Measurements from ENCODE around the gene CEMP1.

Gene CEMP1

DNA sequence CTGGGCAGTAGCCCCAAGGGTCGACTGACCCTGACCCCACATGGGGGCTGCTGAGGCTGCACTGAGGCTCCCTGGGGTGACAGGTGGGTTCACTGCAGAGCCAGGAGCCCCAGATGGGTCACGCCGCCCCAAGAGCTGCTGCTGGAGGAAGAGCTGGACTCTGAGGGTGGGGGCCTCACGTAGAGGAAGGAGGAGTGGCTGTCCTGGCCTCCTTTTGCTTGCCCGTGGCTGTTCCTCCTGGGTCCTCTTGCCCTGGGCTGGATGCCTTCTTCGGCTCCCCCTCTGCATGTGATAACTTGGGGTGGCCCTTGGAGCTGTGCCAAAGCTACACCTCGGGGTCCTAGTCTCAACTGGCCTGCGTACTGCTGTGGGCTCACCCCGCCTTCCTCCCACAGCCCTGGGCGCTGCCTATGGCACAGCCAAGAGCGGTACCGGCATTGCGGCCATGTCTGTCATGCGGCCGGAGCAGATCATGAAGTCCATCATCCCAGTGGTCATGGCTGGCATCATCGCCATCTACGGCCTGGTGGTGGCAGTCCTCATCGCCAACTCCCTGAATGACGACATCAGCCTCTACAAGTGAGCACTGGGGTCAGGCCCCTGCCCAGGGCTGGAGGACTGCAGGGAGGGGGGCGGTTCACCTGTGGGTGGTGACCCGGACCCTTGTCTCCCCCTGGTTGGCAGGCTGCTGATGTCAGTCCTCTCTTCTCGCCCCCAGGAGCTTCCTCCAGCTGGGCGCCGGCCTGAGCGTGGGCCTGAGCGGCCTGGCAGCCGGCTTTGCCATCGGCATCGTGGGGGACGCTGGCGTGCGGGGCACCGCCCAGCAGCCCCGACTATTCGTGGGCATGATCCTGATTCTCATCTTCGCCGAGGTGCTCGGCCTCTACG, 12.1 kb downstream of the CEMP1 start:
- no peak for DNase-seq

DNA sequence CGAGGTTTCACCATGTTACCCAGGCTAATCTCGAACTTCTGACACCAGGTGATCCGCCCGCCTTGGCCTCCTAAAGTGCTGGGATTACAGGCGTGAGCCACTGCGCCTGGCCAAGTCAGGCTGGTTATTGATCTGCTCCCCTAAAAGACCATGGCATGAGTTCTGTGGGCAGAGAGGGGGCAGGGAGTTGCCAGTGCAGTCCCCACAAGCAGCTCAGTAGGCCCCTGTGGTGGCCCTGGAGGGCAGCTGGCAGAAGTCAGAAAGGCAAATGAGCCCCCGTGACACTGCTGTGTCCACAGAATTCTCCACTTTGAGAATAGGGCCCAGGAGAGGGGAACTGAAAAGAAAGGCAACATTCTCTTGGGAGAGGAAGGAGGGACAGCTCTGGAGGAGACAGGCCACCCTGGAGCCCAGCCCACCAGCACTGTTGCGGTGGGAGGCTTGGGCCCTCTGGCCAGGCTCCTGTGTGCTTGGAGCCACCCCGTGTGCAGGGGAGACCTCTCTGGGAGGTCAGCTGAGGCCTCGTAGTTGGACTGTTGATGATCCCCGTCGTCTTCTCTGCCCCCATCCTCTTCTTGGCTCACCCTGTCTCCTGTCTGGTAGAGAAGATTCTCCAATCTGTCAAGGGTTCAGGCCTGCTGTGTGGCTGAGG, 13.1 kb downstream of the CEMP1 start:
- DNase-seq, result no peak

DNA sequence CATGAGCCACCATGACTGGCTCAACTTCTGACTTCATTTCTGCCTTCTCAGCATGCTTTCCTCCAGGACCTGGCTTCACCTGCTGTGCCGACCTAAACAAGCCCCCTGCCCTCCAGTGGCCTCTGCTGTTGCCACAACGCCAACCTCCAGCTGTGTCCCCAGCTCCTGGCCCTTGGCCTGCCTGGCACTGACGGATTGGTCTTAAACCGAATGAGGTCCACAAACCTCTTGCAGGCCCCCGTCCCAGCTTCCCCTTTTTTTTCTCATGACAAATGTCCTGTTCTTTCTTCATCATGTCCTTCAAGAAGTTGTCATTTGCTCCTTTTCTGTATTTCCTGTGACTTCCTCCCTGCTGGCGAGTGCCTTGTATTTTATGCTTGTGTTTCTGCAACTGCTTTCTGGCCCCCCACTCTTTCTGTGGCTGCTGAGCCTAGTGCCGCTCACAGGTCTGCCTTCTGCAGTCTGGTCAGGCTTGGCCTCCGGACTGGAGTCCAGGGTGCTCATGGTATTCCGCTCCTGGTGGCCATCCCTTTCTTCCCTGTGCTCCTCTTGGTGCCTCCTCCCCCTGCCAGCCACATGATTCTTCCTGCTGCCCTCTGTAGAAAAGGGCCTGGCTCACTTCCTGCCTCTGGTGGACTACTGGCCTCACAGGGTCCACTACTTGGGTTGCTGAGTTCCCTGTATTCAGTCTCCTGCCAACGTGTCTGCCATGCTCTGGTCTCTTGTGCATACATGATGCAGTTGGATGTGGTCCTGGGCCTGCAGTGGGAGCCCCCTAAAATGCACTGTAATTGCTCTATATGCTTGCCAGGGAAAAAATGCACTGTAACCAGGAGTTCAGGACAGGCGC, 14.6 kb downstream of the CEMP1 start:
- DNase-seq, result peak; percentile 82 to 86

DNA sequence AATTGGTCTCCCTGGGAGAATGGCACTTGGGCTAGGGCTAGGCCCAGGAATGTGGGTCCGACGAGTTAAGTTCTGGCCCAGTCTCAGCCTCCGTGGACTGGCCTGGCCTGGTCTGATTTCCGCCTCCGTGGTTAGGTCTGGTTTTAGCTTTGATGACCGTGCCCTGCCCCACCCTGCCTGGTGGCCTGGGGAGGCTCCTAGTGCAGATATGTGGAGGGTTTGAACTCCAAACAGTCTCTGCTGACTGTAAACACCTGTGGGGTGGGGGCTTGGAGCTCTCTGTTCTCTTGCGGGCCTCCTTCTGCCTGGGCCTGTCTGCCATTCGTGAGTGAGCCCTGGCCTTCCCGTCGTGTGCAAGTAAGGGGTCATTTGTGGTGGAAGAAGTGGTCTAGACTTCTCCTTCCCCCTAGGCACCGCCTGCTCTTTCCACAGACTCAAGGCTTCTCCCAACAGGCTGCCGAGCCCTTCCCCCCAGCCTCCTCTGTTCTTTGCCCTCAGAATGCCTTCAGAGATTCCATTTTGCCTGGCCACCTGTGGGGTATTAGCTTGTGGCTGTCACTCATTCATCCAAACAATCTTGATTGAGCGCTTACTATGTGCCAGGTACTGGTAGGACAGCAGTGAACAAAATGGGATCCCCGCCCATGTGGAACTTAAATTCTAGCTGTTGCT, 15.9 kb downstream of the CEMP1 start:
- DNase-seq, result peak; percentile 25 to 41

DNA sequence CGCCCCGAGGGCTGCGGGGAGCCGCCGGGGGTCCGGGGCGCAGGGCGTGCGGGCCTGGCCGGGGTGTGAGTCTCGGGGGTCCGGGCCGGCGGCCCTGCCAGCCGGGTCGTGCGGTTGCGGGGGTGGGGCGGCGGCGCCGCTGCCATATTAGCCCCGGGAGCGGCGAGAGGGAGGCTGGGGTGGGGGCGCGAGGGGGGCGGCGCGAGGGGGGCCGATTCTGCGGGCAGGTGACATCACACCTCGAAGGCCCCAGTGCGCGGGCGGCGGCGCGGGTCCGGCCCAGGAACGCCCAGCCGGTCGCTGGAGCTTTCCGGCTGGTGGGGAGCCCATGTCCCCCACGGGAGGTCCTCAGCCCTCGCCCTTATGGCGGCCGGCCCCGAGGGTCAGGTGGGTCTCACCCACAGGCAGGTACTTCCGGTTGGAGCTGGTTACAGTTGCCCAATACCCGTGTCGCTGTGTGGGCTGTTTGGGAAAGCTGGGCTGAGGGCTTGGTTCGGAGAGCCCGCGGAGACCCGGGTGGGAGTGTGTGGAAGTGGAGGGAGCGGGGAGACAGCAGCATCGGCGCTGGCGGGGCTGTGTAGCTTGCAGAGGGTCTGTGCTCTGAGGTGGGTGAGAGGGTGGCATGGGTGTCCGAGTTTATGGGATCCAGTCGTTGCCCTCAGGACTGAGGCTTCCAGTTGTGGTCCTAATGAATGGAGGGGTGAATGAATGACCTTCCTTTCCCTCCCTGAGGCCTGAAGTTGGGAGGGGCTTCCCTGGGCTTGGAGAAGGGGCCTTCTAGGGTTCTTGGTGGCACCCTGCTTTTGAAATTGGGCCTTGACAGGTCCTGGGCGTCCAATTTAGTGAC, 16.7 kb downstream of the CEMP1 start:
- DNase-seq, result no peak

DNA sequence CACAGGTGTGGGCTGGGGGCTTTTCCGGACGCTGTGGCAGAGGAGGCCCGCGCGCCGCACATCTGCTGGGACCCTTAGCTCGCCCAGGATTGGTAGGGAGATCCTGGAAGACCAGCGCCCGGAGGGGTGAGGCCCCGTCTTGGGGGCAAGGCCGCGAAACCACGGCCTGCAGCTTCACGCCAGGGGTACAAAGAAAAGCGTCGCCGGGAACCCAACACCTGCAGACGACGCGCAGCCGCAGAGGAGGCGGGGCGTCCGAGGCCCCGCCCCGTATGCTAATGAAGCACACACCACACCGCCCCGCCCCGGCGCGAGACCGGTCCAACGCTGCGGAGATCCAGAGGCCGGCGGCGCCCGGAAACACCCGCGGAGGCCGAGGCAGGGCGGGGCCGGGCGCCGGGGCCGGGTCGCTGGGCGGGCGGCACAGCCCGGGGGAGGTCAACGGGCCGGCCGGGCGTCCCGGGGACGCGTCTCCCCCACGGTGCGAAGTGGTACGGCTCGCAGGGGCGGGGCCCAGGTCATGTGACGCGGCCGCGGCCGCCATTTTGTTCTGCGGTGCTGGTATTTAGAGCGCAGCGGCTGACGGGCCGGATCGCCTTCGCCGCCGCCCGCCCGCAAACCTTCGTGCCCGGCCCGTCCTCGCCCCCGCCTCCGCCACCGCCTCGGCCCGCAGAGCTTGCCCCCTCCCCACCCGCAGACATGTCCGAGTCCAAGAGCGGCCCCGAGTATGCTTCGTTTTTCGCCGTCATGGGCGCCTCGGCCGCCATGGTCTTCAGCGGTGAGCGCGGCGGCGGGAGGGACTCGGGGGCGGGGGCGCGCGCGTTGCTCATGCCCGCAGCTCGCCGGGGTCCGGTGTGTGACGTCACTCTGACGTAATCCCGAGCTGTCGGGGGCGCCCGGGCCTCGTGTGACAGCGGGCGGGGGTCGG, 17.5 kb downstream of the CEMP1 start, which contains the start of gene ATP6V0C:
Gene ATP6V0C (plus strand): TSS at position 548 of the 928 bp plus-strand sequence. CDS start 152 bp downstream, at position 700.
- DNase-seq, result peak; percentile 59 to 92

DNA sequence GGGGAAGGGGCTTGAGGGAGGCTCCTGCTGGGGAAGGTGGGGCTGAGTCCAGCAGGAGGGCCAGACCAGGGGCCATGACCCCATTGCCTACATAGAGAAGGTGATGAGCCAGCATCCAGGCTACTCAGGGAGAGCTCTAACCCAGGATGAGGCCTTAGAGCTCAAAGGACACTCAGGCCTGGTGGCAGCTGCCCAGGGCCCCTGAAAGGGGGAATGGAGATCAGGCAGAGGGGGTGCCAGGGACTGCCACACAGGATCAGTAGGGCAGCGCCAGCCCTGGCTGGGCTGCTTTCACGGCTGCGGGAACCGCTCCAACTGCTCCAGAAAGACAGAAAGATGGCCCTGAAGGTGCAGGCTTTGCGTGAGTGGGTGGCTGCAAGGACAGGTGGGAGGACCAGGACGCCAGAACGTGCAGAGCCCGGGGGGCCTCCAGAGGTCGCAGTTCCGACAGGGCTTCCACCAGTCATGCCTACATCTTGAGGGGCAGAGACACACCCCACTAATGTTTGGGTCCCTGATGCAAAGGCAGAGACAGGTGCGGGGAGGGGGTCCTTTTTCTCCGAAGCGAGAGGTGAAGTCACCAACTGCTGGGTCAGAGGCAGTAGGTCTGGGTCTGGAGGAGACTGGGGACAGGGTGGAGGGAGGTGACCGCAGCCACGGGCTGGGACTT, 18.3 kb downstream of the CEMP1 start:
- no peak for DNase-seq

DNA sequence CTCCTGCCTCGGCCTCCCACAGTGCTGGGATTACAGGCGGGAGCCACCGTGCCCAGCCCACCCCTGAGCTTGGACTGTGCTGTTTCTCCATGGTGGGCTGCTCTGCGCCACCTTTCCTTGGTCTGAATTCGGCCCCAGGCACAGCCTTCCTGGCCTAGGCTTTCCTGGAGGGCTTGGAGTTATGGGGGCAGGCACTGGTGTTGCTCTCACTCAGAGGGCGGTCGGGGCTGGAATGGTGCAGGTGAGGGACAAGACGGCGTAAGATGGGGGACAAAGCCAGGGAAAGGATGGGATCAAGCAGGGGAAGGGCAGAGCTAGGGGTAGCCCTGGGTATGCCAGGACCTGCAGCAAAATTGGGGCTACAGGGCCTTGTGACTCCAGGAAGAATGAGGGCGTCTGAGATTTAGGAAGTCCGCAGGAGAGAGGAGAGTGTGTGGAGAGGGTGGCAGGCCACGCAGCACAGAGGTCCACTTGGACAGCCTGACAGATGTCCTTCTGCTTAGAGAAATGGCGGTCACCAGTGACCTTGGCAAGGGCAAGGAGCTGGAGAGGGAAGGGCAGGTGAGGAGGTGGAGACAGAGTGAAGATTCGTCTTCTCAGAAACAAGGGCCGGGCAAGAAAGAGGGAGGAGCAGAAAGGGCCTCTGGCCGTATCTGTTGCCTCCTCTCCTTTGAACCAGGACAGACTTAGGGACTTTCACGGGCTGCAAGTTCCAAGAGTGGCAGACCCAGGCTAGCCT, 19.0 kb downstream of the CEMP1 start:
- no peak for DNase-seq

DNA sequence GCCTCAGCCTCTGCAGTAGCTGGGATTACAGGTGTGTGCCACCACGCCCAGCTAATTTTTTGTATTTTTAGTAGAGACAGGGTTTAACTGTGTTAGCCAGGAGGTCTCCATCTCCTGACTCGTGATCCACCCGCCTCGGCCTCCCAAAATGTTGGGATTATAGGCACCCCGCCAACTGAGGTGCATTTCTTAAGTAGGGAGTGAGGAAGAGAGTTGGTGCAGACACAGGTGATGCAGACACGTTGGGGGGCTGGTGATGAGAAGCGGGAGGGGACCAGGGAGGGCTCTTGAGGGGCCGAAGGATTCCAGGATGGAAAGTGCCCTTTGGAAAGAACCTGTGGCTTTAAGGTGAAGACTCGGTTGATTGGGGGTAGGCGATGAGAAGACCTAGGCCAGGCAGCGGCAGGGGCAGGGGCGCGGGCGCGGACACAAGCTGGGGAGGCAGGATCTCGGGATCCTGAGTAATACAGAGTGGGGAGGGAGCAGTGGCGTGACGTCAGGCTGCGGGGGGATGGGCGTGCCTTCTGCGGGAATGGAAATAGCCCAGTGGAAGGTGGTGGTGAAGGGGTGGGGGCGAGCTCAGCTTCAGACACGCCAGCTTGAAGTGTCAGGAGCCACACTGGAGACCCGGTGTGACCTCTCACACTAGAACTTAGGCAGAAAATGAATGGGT, 19.9 kb downstream of the CEMP1 start:
- no peak for DNase-seq

DNA sequence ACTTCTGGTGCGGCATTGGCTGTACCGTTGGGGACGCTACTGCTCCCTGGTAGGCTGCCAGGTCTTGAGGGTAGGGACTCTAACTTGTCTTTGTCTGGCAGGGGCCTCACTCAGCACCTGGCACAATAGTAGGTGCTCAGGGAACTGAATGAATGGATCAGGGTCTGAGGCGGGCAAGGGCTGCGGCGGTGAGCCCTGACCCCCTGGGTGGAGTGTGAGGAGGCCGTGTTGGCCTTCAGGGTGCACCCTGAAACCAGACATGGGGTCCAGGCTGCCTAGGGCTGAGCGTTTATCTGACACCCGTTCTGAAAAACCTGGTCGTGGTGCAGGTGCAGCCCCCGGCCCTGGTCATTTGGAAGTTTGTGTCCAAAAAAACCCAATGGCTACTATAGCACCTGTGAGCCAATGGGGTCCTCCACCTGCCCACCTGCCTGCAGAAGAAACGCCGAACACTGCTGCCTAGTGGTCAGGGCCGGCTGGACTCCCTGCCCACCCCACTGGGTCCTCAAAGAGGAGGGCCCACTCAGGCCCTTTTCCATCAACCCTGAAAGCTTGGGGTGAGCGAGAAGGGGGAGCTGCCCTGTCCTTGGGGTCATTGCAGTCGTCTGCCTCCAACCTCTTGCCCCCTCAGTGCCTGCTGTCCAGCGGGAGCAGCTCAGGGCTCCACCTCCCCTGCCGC, 22.3 kb downstream of the CEMP1 start:
- DNase-seq, result no peak

DNA sequence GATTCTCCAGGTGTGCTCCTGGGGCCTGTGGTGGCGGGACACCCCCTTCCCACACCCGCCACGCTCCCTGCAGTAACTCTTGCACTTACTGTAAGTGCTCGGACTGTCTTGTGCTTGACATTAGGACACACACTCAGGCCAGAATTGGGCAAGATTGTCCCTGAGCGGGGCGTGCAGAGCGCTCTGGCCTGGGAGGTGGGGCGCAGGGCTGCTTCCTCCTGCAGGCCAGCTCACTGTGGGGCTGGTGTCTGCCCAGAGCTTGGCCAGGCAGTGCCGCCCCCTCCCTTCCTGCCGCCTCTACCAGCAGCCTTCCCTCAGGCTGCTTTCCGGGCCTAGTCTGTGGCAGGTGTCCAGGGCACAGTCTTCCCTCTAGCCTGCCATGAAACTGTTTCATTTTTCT, 23.5 kb downstream of the CEMP1 start:
- no peak for DNase-seq

DNA sequence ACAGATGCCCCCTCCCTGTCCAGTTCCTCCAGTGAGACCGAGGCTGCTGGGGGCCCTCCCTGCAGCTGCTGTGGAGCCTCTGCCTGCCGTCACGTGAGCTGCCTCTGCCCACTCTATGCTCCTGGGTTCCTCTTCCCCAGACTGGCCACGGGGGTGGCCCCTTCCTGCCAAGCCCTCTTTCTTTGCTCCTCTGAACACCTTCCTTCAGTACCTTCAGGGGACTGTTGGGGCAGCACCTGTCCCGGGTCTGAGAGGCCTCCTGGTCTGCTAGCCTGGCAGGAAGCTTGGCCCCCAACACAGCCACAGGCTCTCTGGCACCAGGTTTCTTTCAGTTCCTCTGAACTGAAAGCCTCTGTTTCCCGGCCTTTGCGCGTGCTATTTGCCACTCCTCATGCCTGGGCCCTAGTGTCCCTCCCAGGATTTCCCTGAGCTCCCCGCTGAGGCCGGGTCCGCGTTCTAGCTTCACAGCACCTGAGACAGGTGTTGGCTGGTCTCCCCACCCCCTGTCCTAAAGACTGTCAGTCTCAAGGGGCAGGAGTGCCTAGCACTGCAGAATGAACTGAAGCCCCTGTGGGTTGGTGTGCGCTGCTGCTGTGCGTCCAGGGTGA, 24.1 kb downstream of the CEMP1 start:
- DNase-seq, result no peak

DNA sequence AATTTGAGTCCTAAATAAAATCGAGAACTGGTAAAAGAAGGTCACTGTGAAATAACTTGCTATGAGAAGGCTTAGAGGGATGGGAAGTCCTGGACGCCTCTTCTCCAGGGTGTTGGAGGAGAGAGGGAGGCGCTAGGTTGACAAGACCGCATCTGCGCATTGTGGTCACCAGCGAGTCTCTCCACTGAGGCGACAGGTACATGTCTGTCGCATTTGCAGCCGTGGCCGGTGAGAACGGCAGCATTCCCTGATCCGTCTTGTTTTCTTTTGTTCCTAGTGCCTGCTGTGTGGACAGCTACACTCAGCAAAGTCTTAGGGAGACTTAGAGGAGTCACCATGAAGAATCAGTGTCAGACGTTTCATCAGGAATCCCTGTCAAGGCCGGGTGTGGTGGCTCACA, 25.5 kb downstream of the CEMP1 start:
- no peak for DNase-seq

DNA sequence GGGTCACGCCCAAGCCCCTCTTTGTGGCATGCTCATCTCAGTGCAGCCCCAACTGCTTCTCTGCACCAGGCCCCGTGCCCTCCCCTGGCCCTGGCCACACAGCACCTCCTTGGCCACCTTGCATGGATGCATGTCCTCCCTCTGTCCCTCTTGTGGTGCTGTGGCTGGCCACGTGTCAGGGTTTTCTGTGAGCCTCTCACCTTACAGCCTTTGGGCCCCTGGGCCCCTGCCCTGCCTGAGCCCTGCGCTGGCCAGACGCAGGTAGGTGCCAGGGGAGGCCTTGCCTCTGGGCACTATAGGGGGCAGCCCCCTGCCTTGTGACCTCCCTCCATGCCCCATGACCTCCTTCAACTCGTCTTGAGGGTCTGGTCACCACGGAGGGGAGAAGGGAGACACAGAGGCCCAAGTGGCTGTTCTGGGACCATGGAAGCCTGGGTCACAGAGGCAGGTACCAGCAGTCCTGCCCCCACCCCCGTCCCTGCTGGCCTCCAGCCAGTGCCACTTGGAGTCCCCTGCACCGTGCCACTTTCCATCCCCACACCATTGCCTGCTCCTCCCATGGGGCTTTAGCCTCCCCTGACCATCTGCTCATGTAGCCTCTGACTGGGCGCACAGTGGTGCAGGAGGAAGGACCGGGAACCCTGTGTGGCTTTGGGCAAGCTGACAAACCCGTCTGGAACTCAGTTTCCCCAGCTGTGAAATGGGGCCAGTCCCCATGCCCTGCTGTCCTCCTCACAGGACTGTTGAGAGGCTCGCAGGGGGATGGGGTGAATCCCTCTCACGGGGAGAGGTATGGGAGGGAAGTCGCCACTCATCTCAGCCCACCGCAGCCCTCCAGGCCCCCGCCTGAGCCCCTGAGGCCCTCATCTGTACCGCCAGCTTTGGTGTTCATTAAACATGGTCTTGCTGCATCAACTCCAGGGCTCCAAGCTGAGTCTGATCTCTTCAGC, 29.0 kb downstream of the CEMP1 start:
- no peak for DNase-seq

DNA sequence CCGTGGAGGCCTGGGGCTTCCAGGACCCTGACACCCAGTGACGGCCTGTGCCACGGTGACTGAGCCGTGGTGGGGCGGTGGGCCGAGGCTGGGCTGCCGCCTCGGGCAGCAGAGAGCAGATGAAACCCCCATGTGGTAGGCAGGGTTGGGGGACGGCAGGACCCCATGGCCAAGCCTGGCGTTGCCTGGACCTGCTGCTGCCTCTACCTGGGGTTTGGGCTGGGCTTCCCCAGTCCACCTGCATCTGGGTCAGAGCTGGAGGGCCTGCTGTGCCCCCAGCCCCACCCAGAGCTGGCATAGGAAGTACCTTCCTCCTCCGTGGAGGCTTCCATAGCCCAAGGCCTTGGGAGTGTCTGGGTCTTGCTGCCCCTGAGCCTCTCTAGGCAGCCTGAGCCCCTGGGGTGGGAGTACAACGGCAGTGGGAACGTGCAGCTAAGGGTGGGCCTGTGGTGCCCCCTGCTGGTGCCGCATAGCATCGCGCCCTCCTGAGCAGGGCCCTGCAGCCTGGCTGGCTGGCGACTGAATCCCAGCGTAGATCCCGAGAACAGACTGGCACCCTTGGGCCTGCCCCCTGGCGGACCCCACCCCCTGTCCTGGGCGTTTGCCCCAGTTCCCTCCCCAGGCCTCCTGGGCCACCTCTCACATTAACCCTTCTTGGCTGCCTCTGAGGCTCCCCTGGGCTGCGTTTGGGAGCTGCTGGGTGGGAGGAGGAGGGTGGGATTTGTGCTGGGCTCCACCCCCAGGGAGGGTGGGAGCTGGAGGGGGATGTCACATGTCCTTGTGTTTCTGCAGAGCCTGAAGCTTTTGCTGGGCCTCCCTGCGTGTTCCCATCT, 30.1 kb downstream of the CEMP1 start:
- DNase-seq, result peak; percentile 41 to 51

All from AML-193 (cell line).